Measurements from ENCODE around the gene DTNBP1.

DNA sequence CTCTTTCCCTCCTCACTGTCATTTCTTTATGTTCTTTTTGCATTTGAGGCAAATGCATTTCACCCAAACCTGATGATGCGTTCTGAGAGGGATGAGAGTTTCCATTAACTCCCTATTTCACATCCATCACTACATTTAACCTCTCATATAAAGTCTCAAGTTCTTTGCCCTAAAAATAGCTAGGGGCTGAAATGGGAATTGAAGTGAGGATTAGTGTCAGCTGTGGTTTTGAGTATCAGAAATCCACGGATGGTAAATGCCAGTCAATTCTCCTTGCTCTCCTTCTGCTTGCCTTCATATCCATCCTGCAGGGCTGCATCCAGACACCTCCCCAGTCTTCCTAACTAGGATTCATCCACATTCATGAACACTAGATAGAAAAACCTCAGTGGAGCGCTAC, 10.0 kb upstream of the DTNBP1 start:
- TF ChIP-seq YY1 (IDR thresholded peaks at IDR 0.05; ENCODE audit: insufficient read depth, insufficient read length) (no peak), ZNF274 (IDR thresholded peaks at IDR 0.05; ENCODE audit: low read depth, low read length) (no peak), SUZ12 (IDR thresholded peaks at IDR 0.05; ENCODE audit: extremely low read depth, insufficient read depth, insufficient read length) (no peak)

Measured in NT2/D1 (cell line).